ENCODE results near the gene ZBED4.

Gene ZBED4

GRCh38 chr22:49900441-49901230 is 47.0 kb downstream of the ZBED4 start:
- no peak for DNase-seq (ENCODE audit: low read depth, low spot score)

- DNase-seq (ENCODE audit: low read depth, low spot score), result no peak
Observed at GRCh38 chr22:49901457-49901856, 47.8 kb downstream of the ZBED4 start.

- DNase-seq (ENCODE audit: low read depth, low spot score), result no peak
Observed at GRCh38 chr22:49903322-49904039, 49.8 kb downstream of the ZBED4 start.

GRCh38 chr22:49904040-49904369 is 50.4 kb downstream of the ZBED4 start:
- DNase-seq (ENCODE audit: low read depth, low spot score), result no peak

- no peak for DNase-seq (ENCODE audit: low read depth, low spot score)
Observed at GRCh38 chr22:49905465-49905864, 51.8 kb downstream of the ZBED4 start.

GRCh38 chr22:49906071-49906798 is 52.6 kb downstream of the ZBED4 start:
- no peak for DNase-seq (ENCODE audit: low read depth, low spot score)

GRCh38 chr22:49906799-49907290 is 53.2 kb downstream of the ZBED4 start:
- no peak for DNase-seq (ENCODE audit: low read depth, low spot score)

GRCh38 chr22:49907807-49908206 is 54.2 kb downstream of the ZBED4 start:
- DNase-seq (ENCODE audit: low read depth, low spot score), result no peak

- no peak for DNase-seq (ENCODE audit: low read depth, low spot score)
Observed at GRCh38 chr22:49909476-49910205, 56.0 kb downstream of the ZBED4 start.

- no peak for DNase-seq (ENCODE audit: low read depth, low spot score)
Observed at GRCh38 chr22:49910229-49911155, 56.8 kb downstream of the ZBED4 start.

GRCh38 chr22:49911881-49912625 is 58.4 kb downstream of the ZBED4 start:
- no peak for DNase-seq (ENCODE audit: low read depth, low spot score)

- DNase-seq (ENCODE audit: low read depth, low spot score), result no peak
Observed at GRCh38 chr22:49913026-49913425, 59.4 kb downstream of the ZBED4 start.

- no peak for DNase-seq (ENCODE audit: low read depth, low spot score)
Observed at GRCh38 chr22:49913446-49913845, 59.8 kb downstream of the ZBED4 start.

GRCh38 chr22:49914256-49914655 is 60.6 kb downstream of the ZBED4 start:
- no peak for DNase-seq (ENCODE audit: low read depth, low spot score)

GRCh38 chr22:49915610-49916009 is 62.0 kb downstream of the ZBED4 start:
- no peak for DNase-seq (ENCODE audit: low read depth, low spot score)

GRCh38 chr22:49916831-49917230 is 63.2 kb downstream of the ZBED4 start:
- DNase-seq (ENCODE audit: low read depth, low spot score), result no peak

GRCh38 chr22:49917974-49918910 is 64.6 kb downstream of the ZBED4 start, which contains the start of the genes ALG12 and CRELD2:
TSS of gene ALG12 (minus strand) at chr22:49918438. CDS start at chr22:49913765, 4,673 bp downstream.
TSS of gene CRELD2 (plus strand) at chr22:49918634. CDS start at chr22:49918770, 136 bp downstream.
- DNase-seq (ENCODE audit: low read depth, low spot score), result peak; percentile 99
